ENCODE measurements around the gene TNC.

TNC gene

GRCh38 chr9:115103746-115104477, 14.0 kb downstream of the TNC start:
- no peak for DNase-seq (ENCODE audit: low read depth, low spot score)

GRCh38 chr9:115099901-115100300, 18.1 kb downstream of the TNC start:
- no peak for DNase-seq (ENCODE audit: low read depth, low spot score)

- DNase-seq (ENCODE audit: low read depth, low spot score) = no peak
Observed at GRCh38 chr9:115098226-115098965, 19.6 kb downstream of the TNC start.

GRCh38 chr9:115093520-115093919, 24.4 kb downstream of the TNC start:
- no peak for DNase-seq (ENCODE audit: low read depth, low spot score)

GRCh38 chr9:115090486-115090885, 27.5 kb downstream of the TNC start:
- no peak for DNase-seq (ENCODE audit: low read depth, low spot score)

GRCh38 chr9:115088860-115089259, 29.1 kb downstream of the TNC start:
- DNase-seq (ENCODE audit: low read depth, low spot score) = no peak

GRCh38 chr9:115086886-115087285, 31.1 kb downstream of the TNC start:
- DNase-seq (ENCODE audit: low read depth, low spot score) = no peak

GRCh38 chr9:115086461-115086860, 31.5 kb downstream of the TNC start:
- no peak for DNase-seq (ENCODE audit: low read depth, low spot score)

- DNase-seq (ENCODE audit: low read depth, low spot score) = no peak
Observed at GRCh38 chr9:115085773-115086377, 32.1 kb downstream of the TNC start.

- no peak for DNase-seq (ENCODE audit: low read depth, low spot score)
Observed at GRCh38 chr9:115084709-115085108, 33.2 kb downstream of the TNC start.

- no peak for DNase-seq (ENCODE audit: low read depth, low spot score)
Observed at GRCh38 chr9:115084157-115084556, 33.8 kb downstream of the TNC start.

- DNase-seq (ENCODE audit: low read depth, low spot score) = no peak
Observed at GRCh38 chr9:115080242-115080641, 37.7 kb downstream of the TNC start.

- no peak for DNase-seq (ENCODE audit: low read depth, low spot score)
Observed at GRCh38 chr9:115079156-115079555, 38.8 kb downstream of the TNC start.

GRCh38 chr9:115073456-115073855, 44.5 kb downstream of the TNC start:
- DNase-seq (ENCODE audit: low read depth, low spot score) = no peak

GRCh38 chr9:115071176-115071575, 46.8 kb downstream of the TNC start:
- no peak for DNase-seq (ENCODE audit: low read depth, low spot score)

- DNase-seq (ENCODE audit: low read depth, low spot score) = no peak
Observed at GRCh38 chr9:115069771-115070170, 48.2 kb downstream of the TNC start.

- no peak for DNase-seq (ENCODE audit: low read depth, low spot score)
Observed at GRCh38 chr9:115069302-115069701, 48.7 kb downstream of the TNC start.

- no peak for DNase-seq (ENCODE audit: low read depth, low spot score)
Observed at GRCh38 chr9:115068031-115068430, 49.9 kb downstream of the TNC start.

- DNase-seq (ENCODE audit: low read depth, low spot score) = no peak
Observed at GRCh38 chr9:115063058-115063845, 54.7 kb downstream of the TNC start.

- DNase-seq (ENCODE audit: low read depth, low spot score) = no peak
Observed at GRCh38 chr9:115058684-115059315, 59.2 kb downstream of the TNC start.

- DNase-seq (ENCODE audit: low read depth, low spot score) = no peak
Observed at GRCh38 chr9:115058175-115058574, 59.8 kb downstream of the TNC start.

- DNase-seq (ENCODE audit: low read depth, low spot score) = no peak
Observed at GRCh38 chr9:115057559-115057958, 60.4 kb downstream of the TNC start.

Data from smooth muscle cell of the brain vasculature (primary cell).